ENCODE data around the gene PYROXD2.
"Not testable (repeated sequence)": the region's sequence is repeated elsewhere in the genome, so short reads cannot be mapped to it uniquely, and the experiment has no call there.

Gene PYROXD2

GRCh38 chr10:98390406-98390805, 24.6 kb downstream of the PYROXD2 start:
- DNase-seq (ENCODE audit: low read depth in 2 of 2), result no peak

- DNase-seq (ENCODE audit: low read depth in 2 of 2), result no peak
Measured at GRCh38 chr10:98389398-98389797, 25.6 kb downstream of the PYROXD2 start.

- DNase-seq (ENCODE audit: low read depth in 2 of 2), result no peak
Measured at GRCh38 chr10:98388101-98388655, 26.8 kb downstream of the PYROXD2 start.

- DNase-seq (ENCODE audit: low read depth in 2 of 2), result no peak
Measured at GRCh38 chr10:98384531-98385133, 30.4 kb downstream of the PYROXD2 start.

GRCh38 chr10:98383869-98384268, 31.1 kb downstream of the PYROXD2 start:
- DNase-seq (ENCODE audit: low read depth in 2 of 2), result no peak

GRCh38 chr10:98383134-98383667, 31.8 kb downstream of the PYROXD2 start:
- not testable (repeated sequence) for DNase-seq (ENCODE audit: low read depth in 2 of 2)

GRCh38 chr10:98382691-98383101, 32.3 kb downstream of the PYROXD2 start:
- DNase-seq (ENCODE audit: low read depth in 2 of 2), result no peak

- no peak for DNase-seq (ENCODE audit: low read depth in 2 of 2)
Measured at GRCh38 chr10:98380493-98381339, 34.3 kb downstream of the PYROXD2 start.

- DNase-seq (ENCODE audit: low read depth in 2 of 2), result peak in 1 of 2 experiments; percentile 12
Measured at GRCh38 chr10:98378722-98379121, 36.3 kb downstream of the PYROXD2 start.

GRCh38 chr10:98377536-98377935, 37.4 kb downstream of the PYROXD2 start:
- DNase-seq (ENCODE audit: low read depth in 2 of 2), result no peak

GRCh38 chr10:98377001-98377400, 38.0 kb downstream of the PYROXD2 start:
- DNase-seq (ENCODE audit: low read depth in 2 of 2), result no peak

- DNase-seq (ENCODE audit: low read depth in 2 of 2), result no peak
Measured at GRCh38 chr10:98376485-98376884, 38.5 kb downstream of the PYROXD2 start.

GRCh38 chr10:98374217-98374985, 40.6 kb downstream of the PYROXD2 start:
- DNase-seq (ENCODE audit: low read depth in 2 of 2), result peak in 1 of 2 experiments; percentile 33

- DNase-seq (ENCODE audit: low read depth in 2 of 2), result no peak
Measured at GRCh38 chr10:98373260-98374040, 41.5 kb downstream of the PYROXD2 start.

- no peak for DNase-seq (ENCODE audit: low read depth in 2 of 2)
Measured at GRCh38 chr10:98370831-98371820, 43.9 kb downstream of the PYROXD2 start.

GRCh38 chr10:98369801-98370200, 45.2 kb downstream of the PYROXD2 start:
- DNase-seq (ENCODE audit: low read depth in 2 of 2), result no peak

- no peak for DNase-seq (ENCODE audit: low read depth in 2 of 2)
Measured at GRCh38 chr10:98368644-98369043, 46.3 kb downstream of the PYROXD2 start.

GRCh38 chr10:98367604-98368451, 47.2 kb downstream of the PYROXD2 start:
- no peak for DNase-seq (ENCODE audit: low read depth in 2 of 2)

GRCh38 chr10:98366062-98366530, 48.9 kb downstream of the PYROXD2 start:
- no peak for DNase-seq (ENCODE audit: low read depth in 2 of 2)
